NT2/D1 (cell line): ENCODE results near the gene GDAP2.

Experiments
- DNase-seq: peaks from one replicate; pipeline ENCODE4 v3.0.0-alpha.2; 2011; ENCODE audit warnings: low read depth, low spot score
- H3K27me3 ChIP-seq: 2 replicates; pipeline ENCODE4 v1.6.0; 2011; ENCODE audit warnings: mild to moderate bottlenecking; ENCODE audit not compliant: insufficient read length, insufficient read depth
- H3K36me3 ChIP-seq: 2 replicates; pipeline ENCODE4 v1.6.1; 2011; ENCODE audit warnings: mild to moderate bottlenecking, low read length, mixed read lengths; ENCODE audit not compliant: insufficient read depth, insufficient read length
- H3K4me1 ChIP-seq: 2 replicates; pipeline ENCODE4 v1.5.1; 2011; ENCODE audit not compliant: insufficient read depth, insufficient read length
- H3K4me3 ChIP-seq: 2 replicates; pipeline ENCODE4 v1.5.1; 2011; ENCODE audit warnings: low read depth; ENCODE audit not compliant: insufficient read length
- H3K9ac ChIP-seq: 2 replicates; pipeline ENCODE4 v1.6.0; 2011; ENCODE audit warnings: low read depth; ENCODE audit not compliant: insufficient read length
- H3K9me3 ChIP-seq: 2 replicates; pipeline ENCODE4 v1.5.1; 2011; ENCODE audit warnings: mild to moderate bottlenecking, low read length; ENCODE audit not compliant: insufficient read depth
- SUZ12 ChIP-seq: IDR thresholded peaks from 2 replicates; pipeline ENCODE4 v1.6.1; 2011; ENCODE audit not compliant: insufficient read length, insufficient read depth; ENCODE audit errors: extremely low read depth
- YY1 ChIP-seq: IDR thresholded peaks from 2 replicates; pipeline ENCODE4 v1.6.1; 2011; ENCODE audit not compliant: insufficient read length, insufficient read depth
- ZNF274 ChIP-seq: IDR thresholded peaks from 2 replicates; pipeline ENCODE4 v1.6.1; 2011; ENCODE audit warnings: mild to moderate bottlenecking, low read depth, low read length

GDAP2 gene

DNA sequence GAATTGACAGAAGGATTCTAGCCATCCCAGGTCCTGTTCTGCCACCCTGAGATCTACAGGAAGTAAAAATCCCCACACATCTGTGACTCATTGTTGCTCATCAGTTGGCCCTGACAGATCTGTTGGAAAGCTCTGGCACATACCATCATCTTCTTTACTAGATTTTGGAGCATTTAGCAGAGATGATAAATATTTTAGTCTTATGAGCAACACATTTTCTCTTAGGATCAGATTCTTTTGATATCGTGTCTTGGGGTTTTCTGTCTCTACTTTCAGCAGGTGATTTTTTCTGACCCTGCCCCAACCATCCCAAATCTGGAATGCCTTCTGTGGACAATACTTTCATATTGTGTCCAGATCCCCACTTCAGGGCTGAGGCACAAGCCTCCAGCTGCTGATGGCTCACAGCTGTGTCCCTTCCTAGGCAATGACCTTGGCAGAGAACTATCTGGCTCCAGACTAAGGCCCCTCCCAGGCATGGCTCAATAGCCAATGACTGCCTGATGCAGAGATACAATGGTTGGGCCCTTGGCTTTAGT lies 102.8 kb downstream of the GDAP2 start:
- Histone ChIP-seq H3K9me3 (peaks cover 6% of the 10 kb centered on the region; the same call in 1 of the 2 replicates), H3K27me3 (no peaks in the 10 kb centered on the region), H3K4me1 (no peaks in the 10 kb centered on the region), H3K9ac (no peak overlapping the region), H3K36me3 (no peaks in the 10 kb centered on the region), H3K4me3 (no peak overlapping the region)
- TF ChIP-seq YY1 (no peak), SUZ12 (no peak), ZNF274 (no peak)
- no peak for DNase-seq

DNA sequence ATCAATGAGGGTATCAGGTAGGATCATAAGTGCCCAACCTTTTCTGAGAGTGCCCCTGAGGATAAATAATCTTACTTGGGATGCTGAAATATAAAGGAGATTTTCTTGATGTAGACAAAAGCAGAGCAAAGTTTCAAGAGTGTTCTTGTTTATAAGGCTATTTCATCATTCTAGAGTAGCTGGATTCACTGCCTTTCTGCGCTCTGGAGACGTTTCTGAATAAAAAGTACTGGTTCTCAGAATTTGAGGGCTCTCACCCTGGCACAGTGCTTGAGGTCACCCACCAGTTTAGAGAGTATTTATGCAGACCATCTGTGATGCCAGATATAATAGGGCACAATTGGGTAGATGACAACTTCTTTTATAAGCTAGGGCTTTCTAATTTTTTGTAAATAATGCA lies 103.3 kb downstream of the GDAP2 start:
- Histone ChIP-seq H3K9me3 (peaks cover 11% of the 10 kb centered on the region; the same call in 1 of the 2 replicates), H3K9ac (no peak overlapping the region), H3K4me1 (no peaks in the 10 kb centered on the region), H3K36me3 (no peaks in the 10 kb centered on the region), H3K4me3 (no peak overlapping the region), H3K27me3 (no peaks in the 10 kb centered on the region)
- no peak for TF ChIP-seq YY1
- no peak for TF ChIP-seq SUZ12
- TF ChIP-seq ZNF274: no peak
- no peak for DNase-seq

DNA sequence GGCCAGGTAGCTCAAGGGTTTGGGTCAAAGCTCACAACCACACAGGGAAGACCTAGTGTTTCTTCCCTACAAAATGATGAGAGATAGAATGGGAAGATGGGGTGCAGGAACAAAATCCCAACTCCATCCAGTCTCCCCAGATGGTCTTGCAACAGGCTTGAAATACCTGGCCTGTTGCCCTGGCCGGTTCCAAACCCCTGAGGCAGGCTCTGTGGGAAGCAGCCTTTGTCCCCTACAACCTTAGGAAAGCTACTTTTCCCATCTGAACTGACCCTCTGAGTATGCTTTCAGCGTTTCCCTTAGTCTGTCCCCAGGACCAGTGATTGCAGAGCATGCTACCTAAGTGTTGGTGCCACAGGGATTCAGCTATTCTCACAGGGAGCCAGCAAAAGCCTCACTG lies 104.0 kb downstream of the GDAP2 start:
- no peaks in the 10 kb centered on the region for H3K4me1 ChIP-seq
- peaks cover 12% of the 10 kb centered on the region; the same call in 1 of the 2 replicates for H3K9me3 ChIP-seq
- no peaks in the 10 kb centered on the region for H3K36me3 ChIP-seq
- no peak for DNase-seq
- H3K9ac ChIP-seq: no peak overlapping the region
- H3K4me3 ChIP-seq: no peak overlapping the region
- no peaks in the 10 kb centered on the region for H3K27me3 ChIP-seq
- no peak for TF ChIP-seq YY1
- no peak for TF ChIP-seq ZNF274
- TF ChIP-seq SUZ12: no peak

DNA sequence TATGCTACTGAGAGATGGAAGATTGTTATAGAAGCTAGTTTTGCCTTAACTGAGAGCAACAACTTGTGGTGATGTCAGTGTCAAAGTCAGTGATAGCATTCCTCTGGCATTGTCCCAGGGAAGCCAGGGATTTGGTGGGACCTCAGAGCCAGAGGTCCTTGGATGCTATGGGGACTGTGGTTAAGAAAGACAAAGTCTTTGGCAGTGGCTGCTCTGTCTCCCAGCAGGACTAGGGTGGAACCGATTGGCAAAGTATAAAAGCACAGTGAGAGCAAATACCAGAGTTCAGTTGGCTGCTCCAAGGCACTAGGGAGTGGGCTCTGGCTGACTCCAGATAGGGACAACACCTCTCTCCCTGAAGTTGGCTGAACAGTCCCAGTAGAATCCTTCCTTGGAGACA lies 104.8 kb downstream of the GDAP2 start:
- no peak overlapping the region for H3K9ac ChIP-seq
- no peaks in the 10 kb centered on the region for H3K4me1 ChIP-seq
- TF ChIP-seq SUZ12: no peak
- TF ChIP-seq ZNF274: no peak
- TF ChIP-seq YY1: no peak
- no peak for DNase-seq
- H3K4me3 ChIP-seq: no peak overlapping the region
- H3K36me3 ChIP-seq: no peaks in the 10 kb centered on the region
- H3K9me3 ChIP-seq: peaks cover 12% of the 10 kb centered on the region; the same call in 1 of the 2 replicates
- no peaks in the 10 kb centered on the region for H3K27me3 ChIP-seq

DNA sequence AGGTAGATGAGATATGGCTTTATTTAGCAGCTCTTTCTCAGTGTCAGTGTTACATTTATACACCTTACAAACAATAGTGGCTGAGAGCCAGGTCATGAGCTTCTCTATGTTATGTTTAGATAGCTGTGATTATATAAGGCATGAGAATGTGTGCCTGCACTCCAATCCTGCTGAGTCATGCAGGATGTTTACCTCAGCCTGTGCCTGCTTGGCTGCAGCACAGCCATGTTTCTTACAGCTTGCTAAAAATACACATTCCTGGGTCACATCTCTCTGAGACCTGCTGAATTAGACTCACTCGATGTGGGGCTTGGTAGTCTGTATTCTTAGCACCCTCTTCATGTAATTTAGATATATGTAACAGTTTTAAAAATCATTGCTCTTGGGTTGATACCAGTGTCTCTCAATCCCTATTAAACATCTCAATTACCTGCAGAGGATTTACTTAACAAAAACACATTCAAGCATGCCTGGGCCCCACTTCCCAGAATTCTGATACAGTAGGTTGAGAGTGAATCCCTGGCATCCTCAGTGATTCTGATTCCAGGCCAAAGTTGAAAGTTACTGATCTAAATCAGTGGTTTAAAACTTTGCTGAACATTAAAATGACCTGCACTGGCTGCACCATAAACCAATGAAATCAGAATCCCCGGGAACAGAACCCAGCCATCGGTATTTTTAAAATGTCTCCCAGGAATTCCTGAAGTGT lies 107.5 kb downstream of the GDAP2 start:
- DNase-seq: no peak
- TF ChIP-seq SUZ12: no peak
- no peaks in the 10 kb centered on the region for H3K36me3 ChIP-seq
- H3K9ac ChIP-seq: no peak overlapping the region
- H3K4me1 ChIP-seq: no peaks in the 10 kb centered on the region
- peaks cover 12% of the 10 kb centered on the region; the same call in 1 of the 2 replicates for H3K9me3 ChIP-seq
- no peak overlapping the region for H3K4me3 ChIP-seq
- H3K27me3 ChIP-seq: no peaks in the 10 kb centered on the region

DNA sequence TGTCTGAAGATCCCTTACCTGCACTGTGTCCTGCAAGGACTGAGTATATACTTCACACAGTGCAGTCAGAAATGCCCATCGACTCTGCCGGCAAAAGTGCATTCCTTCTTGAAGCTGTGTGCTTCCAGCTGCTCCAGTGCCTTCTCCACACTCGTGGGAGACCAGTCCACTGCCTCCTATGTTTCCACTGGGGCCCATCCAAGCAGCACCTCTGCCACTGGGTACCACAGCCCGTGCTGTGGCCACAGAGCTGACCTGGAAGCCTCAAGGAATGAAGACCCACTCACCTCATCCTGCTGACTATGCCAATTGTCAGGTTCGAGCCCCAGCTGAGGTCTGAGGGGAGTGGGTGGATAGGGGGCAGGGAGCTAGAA lies 108.1 kb downstream of the GDAP2 start:
- H3K36me3 ChIP-seq: no peaks in the 10 kb centered on the region
- H3K9ac ChIP-seq: no peak overlapping the region
- H3K9me3 ChIP-seq: peaks cover 12% of the 10 kb centered on the region; the same call in 1 of the 2 replicates
- DNase-seq: no peak
- H3K4me3 ChIP-seq: no peak overlapping the region
- no peak for TF ChIP-seq YY1
- no peak for TF ChIP-seq SUZ12
- no peak for TF ChIP-seq ZNF274
- no peaks in the 10 kb centered on the region for H3K4me1 ChIP-seq
- H3K27me3 ChIP-seq: no peaks in the 10 kb centered on the region

DNA sequence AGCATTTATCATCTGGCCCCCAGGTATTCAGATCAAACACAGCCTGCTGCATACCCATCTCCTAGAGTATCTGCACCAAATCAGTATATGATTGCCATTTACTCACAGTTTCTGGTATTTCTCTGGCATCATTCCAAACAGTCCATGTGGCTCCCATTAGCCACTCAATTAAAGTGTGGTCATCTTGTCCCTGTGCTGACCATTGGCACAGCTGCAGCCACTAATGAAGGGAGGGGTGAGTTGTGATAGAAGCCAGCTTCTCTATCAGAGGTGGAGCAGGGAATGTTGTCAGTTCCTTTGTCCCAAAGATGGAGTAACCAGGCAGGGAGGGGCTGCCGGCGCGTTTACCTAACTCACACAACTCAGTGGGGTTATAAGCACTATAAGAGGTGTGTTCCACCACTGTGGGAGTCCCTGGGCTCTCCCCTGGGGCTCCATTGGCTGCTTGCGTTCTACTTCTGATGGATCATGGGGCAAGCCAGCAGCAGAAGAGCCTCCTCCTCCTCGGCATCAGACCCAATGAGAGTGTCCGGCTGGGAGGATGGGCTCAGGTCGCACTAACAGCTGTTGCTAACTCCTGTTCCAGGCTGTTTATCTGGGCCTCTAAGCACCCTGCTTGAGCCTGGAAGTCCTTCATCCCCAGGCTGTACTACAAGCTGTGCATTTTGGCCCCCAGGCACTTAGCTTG lies 108.6 kb downstream of the GDAP2 start:
- H3K27me3 ChIP-seq: no peaks in the 10 kb centered on the region
- no peaks in the 10 kb centered on the region for H3K4me1 ChIP-seq
- H3K9me3 ChIP-seq: peaks cover 12% of the 10 kb centered on the region; the same call in 1 of the 2 replicates
- H3K4me3 ChIP-seq: no peak overlapping the region
- no peak overlapping the region for H3K9ac ChIP-seq
- TF ChIP-seq ZNF274: no peak
- no peak for TF ChIP-seq SUZ12
- TF ChIP-seq YY1: no peak
- no peak for DNase-seq
- no peaks in the 10 kb centered on the region for H3K36me3 ChIP-seq
